GM13976 (cell line): ENCODE measurements around the gene THOC7.

Source experiments
- DNase-seq: peaks from one replicate; pipeline ENCODE4 v3.0.0; 2012; ENCODE audit warnings: low spot score
- CTCF ChIP-seq: IDR thresholded peaks from 2 replicates; pipeline ENCODE4 v1.5.1; 2012; ENCODE audit warnings: borderline replicate concordance, mild to moderate bottlenecking; ENCODE audit not compliant: insufficient read depth; ENCODE audit errors: extremely low read depth, missing control alignments, control extremely low read depth
- in situ Hi-C: fragments of 300-500 bp; cut with MboI; formaldehyde crosslinking; loops from one replicate; pipeline ENCODE4 v1.12.0; 2022; ENCODE audit warnings: low sequenced_read_pairs, mixed read lengths, inconsistent platforms; ENCODE audit not compliant: unreplicated experiment

Gene THOC7

DNA sequence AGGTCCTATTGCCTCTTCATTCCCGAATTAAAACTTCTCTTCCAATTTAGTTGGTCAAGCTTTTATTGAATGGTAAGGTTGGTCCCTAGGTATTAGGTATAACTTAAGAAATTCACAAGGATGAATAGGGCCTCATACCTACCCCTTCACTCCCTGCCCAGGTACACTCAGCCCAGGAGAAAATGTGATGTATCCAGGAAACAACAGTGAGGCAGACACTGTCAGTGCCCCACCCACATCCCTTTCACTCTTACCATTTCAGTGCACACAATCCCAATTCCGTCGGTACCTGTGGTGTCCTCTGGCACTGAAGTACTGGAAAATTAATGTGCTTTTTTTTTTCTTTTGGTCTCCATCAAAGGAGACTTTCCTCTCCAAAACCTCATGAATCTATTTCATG, 55.0 kb downstream of the THOC7 start:
- no peak for DNase-seq
- in situ Hi-C loops, result no loop called here
- no peak for TF ChIP-seq CTCF

- in situ Hi-C loops, result no loop called here
- TF ChIP-seq CTCF, result no peak
- DNase-seq, result no peak
Measured at GRCh38 chr3:63807961-63808565, 55.5 kb downstream of the THOC7 start.

- TF ChIP-seq CTCF, result no peak
- no peak for DNase-seq
- in situ Hi-C loops, result no loop called here
Measured at GRCh38 chr3:63803911-63804310, 59.7 kb downstream of the THOC7 start.

- no peak for TF ChIP-seq CTCF
- in situ Hi-C loops, result no loop called here
- no peak for DNase-seq
Measured at GRCh38 chr3:63800097-63800496, 63.5 kb downstream of the THOC7 start.

DNA sequence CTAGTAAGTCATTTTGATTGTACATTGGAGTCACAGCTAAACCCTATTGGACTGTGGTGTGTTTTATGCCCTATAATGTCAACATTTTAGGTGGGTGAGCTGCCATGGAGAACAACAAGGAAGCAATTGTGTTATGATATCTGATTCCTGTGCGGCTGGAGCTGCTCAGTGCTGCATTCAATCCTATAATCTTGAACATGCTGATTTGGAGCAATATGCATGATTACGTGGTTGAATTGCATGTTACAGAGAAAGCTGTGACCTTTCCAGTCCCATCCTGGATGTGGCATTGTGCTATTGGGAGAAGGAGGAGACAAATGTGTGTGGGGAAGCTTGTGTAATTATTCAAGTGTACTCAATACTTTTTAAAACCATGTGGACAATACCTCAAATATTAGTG, 64.7 kb downstream of the THOC7 start:
- in situ Hi-C loops, result no loop called here
- TF ChIP-seq CTCF, result no peak
- no peak for DNase-seq

DNA sequence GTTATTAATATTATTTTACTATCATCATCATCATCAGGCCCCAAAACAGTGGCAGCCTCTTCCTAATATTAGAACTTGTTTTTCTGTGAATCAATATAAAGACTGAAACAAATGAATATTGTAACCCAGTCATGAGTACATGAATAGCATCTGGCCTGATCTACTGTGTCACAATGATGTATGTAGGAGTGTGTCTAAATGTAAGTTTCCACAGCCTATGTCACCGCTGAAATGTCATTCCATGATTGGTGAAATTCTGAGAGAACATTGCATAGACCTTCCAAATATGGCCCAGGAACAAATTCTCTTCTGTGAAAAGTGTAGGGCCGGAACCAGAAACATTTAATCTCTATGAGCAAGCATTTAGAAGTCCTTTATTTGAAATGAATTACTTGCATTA, 65.1 kb downstream of the THOC7 start:
- no peak for TF ChIP-seq CTCF
- DNase-seq, result no peak
- in situ Hi-C loops, result no loop called here
